IPS-15b (cell line): ENCODE results near the gene FLNB.

Experiments
- H3K27me3 ChIP-seq: one replicate; pipeline ENCODE4 v1.6.1; 2013; ENCODE audit warnings: low read length; ENCODE audit not compliant: control insufficient read depth, insufficient read depth
- H3K36me3 ChIP-seq: one replicate; pipeline ENCODE4 v1.6.1; 2013; ENCODE audit warnings: low read length; ENCODE audit not compliant: control insufficient read depth, insufficient read depth
- H3K4me1 ChIP-seq: one replicate; pipeline ENCODE4 v1.6.1; 2013; ENCODE audit warnings: mild to moderate bottlenecking, low read length; ENCODE audit not compliant: control insufficient read depth, insufficient read depth
- H3K4me3 ChIP-seq: one replicate; pipeline ENCODE4 v1.5.1; 2013; ENCODE audit warnings: low read depth, low read length
- H3K9ac ChIP-seq: one replicate; pipeline ENCODE4 v1.6.1; 2013; ENCODE audit warnings: low read depth, mild to moderate bottlenecking, low read length
- H3K9me3 ChIP-seq: one replicate; pipeline ENCODE4 v1.6.1; 2013; ENCODE audit warnings: mild to moderate bottlenecking, low read length; ENCODE audit not compliant: control insufficient read depth, insufficient read depth

Gene FLNB

DNA sequence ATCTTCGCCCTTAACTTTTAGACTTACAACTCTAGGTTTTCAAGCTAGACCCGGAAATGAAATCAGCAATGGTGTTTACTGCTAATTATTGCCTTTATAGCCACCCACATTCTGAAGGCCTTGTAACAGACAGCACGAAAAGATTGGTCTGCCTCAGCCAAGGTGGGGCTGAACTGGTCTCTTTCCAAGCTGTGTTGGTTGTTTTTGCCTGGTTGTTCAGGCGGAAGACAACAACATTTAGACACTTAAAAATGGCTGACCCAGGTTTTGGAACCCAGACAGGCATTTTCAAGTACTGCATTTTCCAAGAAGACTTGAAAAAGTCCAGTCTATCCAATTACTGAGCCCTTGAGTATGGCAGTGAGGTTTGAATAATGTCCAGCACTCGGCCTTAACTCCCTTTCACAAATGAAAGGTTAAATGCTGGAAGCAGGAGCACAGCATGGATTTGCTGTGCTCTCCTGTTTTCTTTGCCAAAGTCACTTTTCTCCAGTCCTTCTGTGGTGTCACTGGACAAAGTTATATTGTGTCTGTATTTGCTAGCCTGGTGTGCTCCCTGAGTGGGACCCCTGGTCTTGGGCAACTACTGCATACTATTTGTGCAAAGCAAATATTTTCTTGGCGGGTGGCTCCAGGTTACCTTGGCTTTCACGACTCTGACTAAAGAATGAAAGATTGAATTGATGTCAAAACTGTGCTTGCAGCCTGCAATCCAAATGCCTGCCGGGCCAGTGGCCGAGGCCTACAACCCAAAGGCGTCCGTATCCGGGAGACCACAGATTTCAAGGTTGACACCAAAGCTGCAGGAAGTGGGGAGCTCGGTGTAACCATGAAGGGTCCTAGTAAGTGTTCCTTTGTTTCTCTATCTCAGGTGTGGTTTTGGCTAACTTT is 93.5 kb downstream of the FLNB start:
- no peaks in the 10 kb centered on the region for H3K9me3 ChIP-seq
- peaks cover 78% of the 10 kb centered on the region for H3K36me3 ChIP-seq
- no peaks in the 10 kb centered on the region for H3K4me1 ChIP-seq
- no peak overlapping the region for H3K9ac ChIP-seq
- H3K27me3 ChIP-seq: no peaks in the 10 kb centered on the region
- H3K4me3 ChIP-seq: no peak overlapping the region

DNA sequence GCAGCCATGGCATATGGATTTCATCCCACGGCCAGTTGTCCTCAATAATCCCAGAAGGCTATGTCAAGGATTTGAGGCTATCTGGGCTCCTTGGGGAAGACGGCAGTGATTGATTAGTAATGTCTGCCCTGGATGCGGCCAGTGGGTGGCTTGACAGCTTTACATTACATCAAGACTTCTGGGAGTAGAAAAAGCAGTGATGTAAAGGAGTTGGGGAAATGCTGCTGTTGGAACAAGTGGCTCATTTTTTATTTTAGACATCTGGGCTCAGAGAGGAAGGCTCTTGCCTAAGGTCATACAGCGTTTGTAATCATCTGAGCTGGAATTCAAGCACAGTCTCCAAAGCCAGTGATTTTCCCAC is 94.1 kb downstream of the FLNB start:
- Histone ChIP-seq H3K9ac (no peak overlapping the region), H3K4me1 (no peaks in the 10 kb centered on the region), H3K9me3 (no peaks in the 10 kb centered on the region), H3K36me3 (peaks cover 80% of the 10 kb centered on the region), H3K4me3 (no peak overlapping the region), H3K27me3 (no peaks in the 10 kb centered on the region)

DNA sequence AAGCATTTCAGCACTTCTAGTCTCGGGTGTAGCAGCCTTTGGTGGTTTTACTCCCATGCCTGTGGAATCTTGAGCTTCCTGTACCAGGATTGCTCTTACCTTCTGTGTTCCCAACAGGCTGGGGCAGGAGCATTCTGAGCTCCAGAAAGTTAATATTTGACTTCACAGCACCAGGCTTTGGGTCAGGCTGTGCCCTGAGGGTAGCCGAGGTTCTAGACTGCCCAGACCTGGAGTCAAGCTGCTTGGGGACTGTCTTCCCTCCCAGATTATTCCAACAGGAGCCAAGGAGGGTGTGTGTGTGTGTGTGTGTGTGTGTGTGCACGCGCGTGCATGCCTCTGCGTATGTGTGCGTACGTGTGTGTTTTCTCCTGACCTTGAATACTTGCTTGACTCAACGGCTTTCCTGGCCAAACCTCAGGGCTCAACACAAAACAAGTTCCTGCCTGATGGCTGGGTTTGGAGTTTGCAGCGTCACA is 94.8 kb downstream of the FLNB start:
- Histone ChIP-seq H3K36me3 (peaks cover 74% of the 10 kb centered on the region), H3K4me3 (no peak overlapping the region), H3K9ac (no peak overlapping the region), H3K9me3 (no peaks in the 10 kb centered on the region), H3K4me1 (no peaks in the 10 kb centered on the region), H3K27me3 (no peaks in the 10 kb centered on the region)

DNA sequence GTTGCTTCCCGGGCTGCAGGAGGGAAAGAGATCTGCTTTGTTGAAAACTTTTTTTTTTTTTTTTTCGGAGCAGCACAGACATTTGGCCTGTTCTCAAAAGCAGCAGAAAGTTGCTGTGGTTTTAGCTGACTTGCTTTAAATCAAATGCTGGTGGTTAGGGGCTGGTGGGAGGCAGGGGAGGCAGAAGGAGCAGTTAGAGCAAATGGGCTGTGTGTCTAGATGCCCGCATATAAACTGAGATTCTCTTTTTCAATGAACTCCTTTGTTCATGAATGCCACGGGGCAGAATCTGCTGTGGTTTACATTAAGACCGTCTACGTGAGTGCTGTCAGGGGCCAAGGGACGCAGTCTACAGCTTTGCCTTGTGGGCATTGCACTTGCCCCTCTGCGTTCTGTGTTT is 95.9 kb downstream of the FLNB start:
- H3K4me3 ChIP-seq: no peak overlapping the region
- H3K27me3 ChIP-seq: no peaks in the 10 kb centered on the region
- no peaks in the 10 kb centered on the region for H3K4me1 ChIP-seq
- no peak overlapping the region for H3K9ac ChIP-seq
- H3K9me3 ChIP-seq: no peaks in the 10 kb centered on the region
- peaks cover 77% of the 10 kb centered on the region for H3K36me3 ChIP-seq

DNA sequence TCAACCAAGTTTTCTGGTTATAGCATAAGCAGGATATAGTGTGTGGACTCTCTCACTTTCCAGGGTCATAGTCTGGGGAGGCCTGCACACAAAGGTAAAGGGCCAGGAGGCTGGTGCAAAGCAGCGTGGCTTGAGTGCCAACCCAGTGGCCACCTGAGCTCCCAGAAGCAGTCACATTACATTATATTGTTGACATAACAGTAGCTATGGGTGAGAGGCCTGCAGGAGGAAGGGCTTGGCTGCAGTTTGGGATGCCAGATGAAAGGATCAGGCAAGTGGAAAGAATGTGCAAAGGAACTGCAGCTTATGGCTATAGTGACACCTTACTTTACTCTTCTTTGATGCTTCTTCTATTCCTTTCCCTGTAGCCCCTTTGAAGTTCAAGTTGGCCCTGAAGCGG is 96.5 kb downstream of the FLNB start:
- Histone ChIP-seq H3K9ac (no peak overlapping the region), H3K4me1 (no peaks in the 10 kb centered on the region), H3K27me3 (no peaks in the 10 kb centered on the region), H3K36me3 (peaks cover 77% of the 10 kb centered on the region), H3K9me3 (no peaks in the 10 kb centered on the region), H3K4me3 (no peak overlapping the region)

DNA sequence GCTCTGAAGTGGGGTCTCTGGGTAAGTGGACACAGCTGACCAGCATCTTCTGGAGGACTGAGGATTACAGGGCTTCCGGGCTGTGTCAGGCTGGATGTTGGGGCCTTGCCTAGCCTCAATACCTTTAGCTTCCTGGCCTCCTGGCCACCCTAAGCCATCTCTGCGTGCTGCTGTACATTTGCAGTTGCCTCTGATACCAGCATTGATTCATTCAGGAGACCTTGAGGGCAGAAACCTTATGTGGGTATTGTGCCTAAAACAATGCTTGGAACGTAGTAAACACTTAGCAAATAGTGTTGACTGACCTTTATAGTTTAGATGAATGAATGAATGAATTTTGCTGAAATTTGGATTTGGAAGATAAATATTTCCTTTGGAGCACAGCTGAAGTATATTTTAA is 97.0 kb downstream of the FLNB start:
- no peaks in the 10 kb centered on the region for H3K9me3 ChIP-seq
- H3K4me3 ChIP-seq: no peak overlapping the region
- no peaks in the 10 kb centered on the region for H3K27me3 ChIP-seq
- H3K9ac ChIP-seq: no peak overlapping the region
- H3K36me3 ChIP-seq: peaks cover 81% of the 10 kb centered on the region
- no peaks in the 10 kb centered on the region for H3K4me1 ChIP-seq

DNA sequence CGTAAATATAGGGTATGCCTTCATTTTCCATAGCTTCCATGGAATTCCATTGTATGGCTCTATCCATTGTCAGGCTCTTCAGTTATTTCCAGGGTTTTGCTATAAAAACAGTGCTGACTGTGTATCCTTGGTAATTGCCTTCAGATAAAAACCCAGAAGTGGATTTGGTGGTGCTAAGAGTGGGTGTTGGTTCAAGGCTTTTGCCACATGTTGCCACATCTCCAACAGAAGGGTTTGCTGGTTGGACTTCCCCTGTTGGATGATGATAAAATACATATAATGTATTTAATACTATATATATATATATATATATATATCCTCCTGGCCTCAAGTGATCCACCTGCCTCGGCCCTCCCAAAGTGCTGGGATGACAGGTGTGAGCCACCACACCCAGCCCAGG is 97.8 kb downstream of the FLNB start:
- Histone ChIP-seq H3K9ac (no peak overlapping the region), H3K27me3 (no peaks in the 10 kb centered on the region), H3K4me3 (no peak overlapping the region), H3K36me3 (peaks cover 76% of the 10 kb centered on the region), H3K9me3 (no peaks in the 10 kb centered on the region), H3K4me1 (no peaks in the 10 kb centered on the region)

DNA sequence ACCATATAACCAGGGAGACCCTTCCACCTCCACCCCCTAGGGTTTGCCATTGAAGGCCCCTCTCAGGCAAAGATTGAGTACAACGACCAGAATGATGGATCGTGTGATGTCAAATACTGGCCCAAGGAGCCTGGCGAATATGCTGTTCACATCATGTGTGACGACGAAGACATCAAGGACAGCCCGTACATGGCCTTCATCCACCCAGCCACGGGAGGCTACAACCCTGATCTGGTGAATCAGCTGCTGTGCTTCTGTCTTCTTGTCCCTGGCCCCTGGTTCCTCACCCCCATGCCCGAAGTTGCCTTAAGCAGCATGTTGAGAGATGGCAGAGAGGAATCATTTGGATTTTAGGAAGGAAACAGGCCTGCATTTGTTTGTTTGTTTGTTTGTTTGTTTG is 98.4 kb downstream of the FLNB start:
- Histone ChIP-seq H3K4me3 (no peak overlapping the region), H3K9ac (no peak overlapping the region), H3K9me3 (no peaks in the 10 kb centered on the region), H3K36me3 (peaks cover 76% of the 10 kb centered on the region), H3K4me1 (no peaks in the 10 kb centered on the region), H3K27me3 (no peaks in the 10 kb centered on the region)

DNA sequence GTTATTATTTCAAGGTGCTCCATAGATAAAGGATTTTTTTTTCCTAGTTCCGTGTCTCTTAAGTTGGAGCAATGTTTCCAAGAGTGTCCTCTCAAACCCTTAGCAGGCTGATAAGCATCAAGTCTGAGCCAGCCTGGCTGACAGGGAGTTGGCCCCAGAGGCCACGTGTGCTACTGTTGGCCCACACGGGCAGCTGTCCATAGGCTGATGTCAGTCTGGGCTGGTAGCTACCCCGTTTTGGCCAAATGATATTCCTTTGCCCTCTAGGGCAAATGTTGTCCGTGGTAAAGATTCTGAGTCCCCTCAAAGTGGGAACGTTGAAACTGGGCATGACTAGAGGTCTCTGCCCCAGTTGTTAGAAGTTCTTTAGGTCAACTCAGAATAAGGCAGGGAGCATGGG is 99.4 kb downstream of the FLNB start:
- peaks cover 77% of the 10 kb centered on the region for H3K36me3 ChIP-seq
- no peak overlapping the region for H3K4me3 ChIP-seq
- H3K27me3 ChIP-seq: no peaks in the 10 kb centered on the region
- H3K4me1 ChIP-seq: no peaks in the 10 kb centered on the region
- no peak overlapping the region for H3K9ac ChIP-seq
- no peaks in the 10 kb centered on the region for H3K9me3 ChIP-seq

DNA sequence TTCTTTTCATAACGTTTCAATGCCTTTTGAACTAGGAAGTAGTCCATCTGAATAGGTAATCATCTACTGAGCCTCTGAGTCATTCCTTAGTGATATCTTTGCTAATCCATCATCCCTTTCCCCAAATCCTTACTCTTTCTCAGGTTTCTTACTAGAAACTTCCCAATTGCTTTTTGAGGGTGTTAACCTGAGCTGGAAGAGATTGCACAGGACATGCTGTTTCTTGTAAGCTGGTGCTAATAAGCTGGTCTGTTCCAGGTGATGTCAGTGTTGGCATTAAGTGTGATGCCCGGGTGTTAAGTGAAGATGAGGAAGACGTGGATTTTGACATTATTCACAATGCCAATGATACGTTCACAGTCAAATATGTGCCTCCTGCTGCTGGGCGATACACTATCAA is 101.5 kb downstream of the FLNB start:
- no peak overlapping the region for H3K4me3 ChIP-seq
- no peaks in the 10 kb centered on the region for H3K4me1 ChIP-seq
- H3K9ac ChIP-seq: no peak overlapping the region
- no peaks in the 10 kb centered on the region for H3K27me3 ChIP-seq
- H3K9me3 ChIP-seq: no peaks in the 10 kb centered on the region
- peaks cover 71% of the 10 kb centered on the region for H3K36me3 ChIP-seq

DNA sequence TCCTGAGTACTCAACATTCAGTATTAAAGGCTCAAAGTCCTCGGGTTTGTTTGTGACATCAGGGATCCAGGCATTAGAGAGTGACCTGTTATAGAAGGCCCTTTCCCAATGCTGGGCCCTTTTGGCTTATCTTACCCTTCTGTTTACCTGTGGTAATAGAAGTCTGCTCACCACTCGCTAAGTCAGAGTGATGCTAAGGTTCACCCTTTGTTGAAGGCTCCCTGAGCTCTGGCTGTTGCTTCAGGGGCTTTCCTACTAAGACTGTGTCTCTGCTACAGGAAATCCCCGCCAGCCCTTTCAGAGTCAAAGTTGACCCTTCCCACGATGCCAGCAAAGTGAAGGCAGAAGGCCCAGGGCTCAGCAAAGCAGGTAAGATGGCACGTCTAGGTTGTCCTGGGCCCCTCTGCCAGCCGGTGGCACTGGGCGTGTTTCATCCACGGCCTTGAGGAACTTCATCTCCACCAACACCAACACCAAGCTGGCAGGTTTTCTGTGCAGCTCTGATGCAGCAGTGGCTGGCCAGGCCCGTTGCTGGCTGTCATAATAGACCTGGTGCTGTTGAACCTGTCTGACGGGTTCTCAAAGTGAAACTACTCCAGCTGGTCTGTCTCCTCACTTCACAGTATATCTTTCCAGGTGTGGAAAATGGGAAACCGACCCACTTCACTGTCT is 103.4 kb downstream of the FLNB start:
- Histone ChIP-seq H3K4me1 (no peaks in the 10 kb centered on the region), H3K36me3 (peaks cover 78% of the 10 kb centered on the region), H3K9me3 (no peaks in the 10 kb centered on the region), H3K4me3 (no peak overlapping the region), H3K9ac (no peak overlapping the region), H3K27me3 (no peaks in the 10 kb centered on the region)

DNA sequence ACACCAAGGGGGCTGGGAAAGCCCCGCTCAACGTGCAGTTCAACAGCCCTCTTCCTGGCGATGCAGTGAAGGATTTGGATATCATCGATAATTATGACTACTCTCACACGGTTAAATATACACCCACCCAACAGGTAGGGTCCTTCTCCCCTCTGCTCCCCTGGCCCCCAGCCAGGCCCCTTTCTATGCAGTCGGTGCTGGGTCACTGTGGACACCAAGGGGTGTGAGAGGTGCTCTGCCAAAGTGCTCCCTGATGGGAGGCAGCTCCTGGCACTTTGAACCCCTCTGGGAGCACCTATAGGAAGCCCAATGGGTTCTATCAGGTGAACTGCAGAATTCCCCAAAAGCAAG is 103.9 kb downstream of the FLNB start:
- H3K9ac ChIP-seq: no peak overlapping the region
- H3K27me3 ChIP-seq: no peaks in the 10 kb centered on the region
- no peak overlapping the region for H3K4me3 ChIP-seq
- H3K9me3 ChIP-seq: no peaks in the 10 kb centered on the region
- H3K36me3 ChIP-seq: peaks cover 74% of the 10 kb centered on the region
- no peaks in the 10 kb centered on the region for H3K4me1 ChIP-seq
